Measurements from ENCODE around the gene STX4.

STX4 gene

DNA sequence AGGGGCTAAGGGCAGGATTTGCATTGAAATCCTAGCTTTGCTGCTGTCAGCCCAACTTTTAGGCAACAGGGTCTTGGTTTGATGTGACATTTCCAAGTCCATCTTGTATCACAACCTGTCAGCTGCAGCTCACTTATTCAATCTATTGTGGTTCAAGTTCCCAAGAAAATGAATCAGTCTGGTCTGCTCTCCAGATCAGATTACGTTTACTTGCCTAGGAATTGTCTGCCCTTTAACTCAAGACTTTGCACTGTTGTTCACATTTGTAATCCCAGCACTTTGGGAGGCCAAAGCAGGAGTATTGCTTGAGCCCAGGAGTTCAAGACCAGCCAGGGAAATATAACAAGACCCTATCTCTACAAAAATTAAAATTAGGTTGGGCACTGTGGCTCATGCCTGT, 10.0 kb downstream of the STX4 start:
- H3K9ac ChIP-seq (ENCODE audit: insufficient read length), result no peak overlapping the region
- H3K27ac ChIP-seq, result no peak overlapping the region
- no peaks in the 10 kb centered on the region for H3K36me3 ChIP-seq (ENCODE audit: insufficient read depth, low read length)
- DNase-seq (ENCODE audit: low read depth, low spot score), result no peak
- H3K9me3 ChIP-seq (ENCODE audit: low read depth, low read length), result no peaks in the 10 kb centered on the region
- no peak overlapping the region for H3K4me3 ChIP-seq
- TF ChIP-seq POLR2AphosphoS5 (IDR thresholded peaks at IDR 0.05; ENCODE audit: borderline replicate concordance, low read depth, low read length) (no peak), EZH2 (IDR thresholded peaks at IDR 0.05) (no peak), FOXP2 (optimal IDR thresholded peaks at IDR 0.05; ENCODE audit: control extremely low read depth, extremely low read length, insufficient read depth) (no peak)

DNA sequence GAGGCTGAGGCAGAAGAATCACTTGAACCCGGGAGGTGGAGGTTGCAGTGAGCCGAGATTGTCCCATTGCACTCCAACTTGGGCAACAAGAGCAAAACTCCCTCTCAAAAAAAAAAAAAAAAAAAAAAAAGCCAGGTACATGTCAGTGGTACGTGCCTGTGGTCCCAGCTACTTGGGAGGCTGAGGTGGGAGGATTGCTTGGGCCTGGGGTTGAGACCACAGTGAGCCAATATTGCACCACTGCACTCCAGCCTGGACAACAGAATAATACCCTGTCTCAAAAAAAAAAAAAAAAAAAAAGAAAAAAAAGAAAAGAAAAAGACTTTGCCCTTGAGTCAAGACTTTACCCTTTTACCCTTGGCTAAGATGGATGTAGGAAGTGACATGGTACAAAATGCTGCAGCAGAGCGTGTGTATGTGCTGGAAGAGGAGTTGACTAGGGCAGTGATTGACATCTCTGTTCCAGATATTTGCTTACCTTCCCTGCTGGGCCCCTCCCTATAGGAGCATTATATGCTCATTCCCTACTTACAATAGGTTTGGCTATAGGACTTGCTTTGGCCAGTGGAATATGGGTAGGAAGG, 10.6 kb downstream of the STX4 start:
- H3K9ac ChIP-seq (ENCODE audit: insufficient read length), result no peak overlapping the region
- no peaks in the 10 kb centered on the region for H3K36me3 ChIP-seq (ENCODE audit: insufficient read depth, low read length)

GRCh38 chr16:31050280-31051030, 17.1 kb downstream of the STX4 start:
- H3K9ac ChIP-seq (ENCODE audit: insufficient read length), result no peak overlapping the region
- H3K36me3 ChIP-seq (ENCODE audit: insufficient read depth, low read length), result no peaks in the 10 kb centered on the region
- no peak overlapping the region for H3K27ac ChIP-seq
- DNase-seq (ENCODE audit: low read depth, low spot score), result no peak
- no peak for TF ChIP-seq FOXP2 (optimal IDR thresholded peaks at IDR 0.05; ENCODE audit: control extremely low read depth, extremely low read length, insufficient read depth)
- no peak for TF ChIP-seq EZH2 (IDR thresholded peaks at IDR 0.05)
- TF ChIP-seq POLR2AphosphoS5 (IDR thresholded peaks at IDR 0.05; ENCODE audit: borderline replicate concordance, low read depth, low read length), result no peak
- no peak overlapping the region for H3K4me3 ChIP-seq
- no peaks in the 10 kb centered on the region for H3K9me3 ChIP-seq (ENCODE audit: low read depth, low read length)

More for the DNA sequence above, 10.6 kb downstream of the STX4 start:
- Histone ChIP-seq H3K4me3 (no peak overlapping the region), H3K27ac (no peak overlapping the region), H3K9me3 (ENCODE audit: low read depth, low read length) (no peaks in the 10 kb centered on the region)
- no peak for TF ChIP-seq POLR2AphosphoS5 (IDR thresholded peaks at IDR 0.05; ENCODE audit: borderline replicate concordance, low read depth, low read length)
- no peak for TF ChIP-seq EZH2 (IDR thresholded peaks at IDR 0.05)
- TF ChIP-seq FOXP2 (optimal IDR thresholded peaks at IDR 0.05; ENCODE audit: control extremely low read depth, extremely low read length, insufficient read depth), result no peak
- DNase-seq (ENCODE audit: low read depth, low spot score), result no peak

DNA sequence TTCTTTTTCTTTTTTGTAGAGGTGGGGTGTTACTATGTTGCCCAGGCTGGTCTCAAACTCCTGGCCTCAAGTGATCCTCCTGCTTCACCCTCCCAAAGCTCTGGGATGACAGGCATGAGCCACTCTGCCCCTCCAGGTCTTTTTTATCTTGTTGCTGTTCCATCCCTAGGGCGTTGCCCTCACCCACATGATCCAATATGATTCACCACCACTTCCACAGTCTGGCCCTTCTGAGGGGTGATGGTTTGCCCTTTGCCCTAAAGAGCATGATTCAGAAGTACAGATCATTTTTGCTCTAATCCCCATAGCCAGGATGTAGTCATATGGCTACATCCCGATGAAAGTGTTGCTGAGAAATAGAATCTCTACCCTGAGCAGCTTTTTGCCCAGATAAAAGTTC, 18.8 kb downstream of the STX4 start:
- H3K27ac ChIP-seq, result no peak overlapping the region
- no peaks in the 10 kb centered on the region for H3K36me3 ChIP-seq (ENCODE audit: insufficient read depth, low read length)
- H3K9me3 ChIP-seq (ENCODE audit: low read depth, low read length), result no peaks in the 10 kb centered on the region
- no peak for TF ChIP-seq POLR2AphosphoS5 (IDR thresholded peaks at IDR 0.05; ENCODE audit: borderline replicate concordance, low read depth, low read length)
- TF ChIP-seq FOXP2 (optimal IDR thresholded peaks at IDR 0.05; ENCODE audit: control extremely low read depth, extremely low read length, insufficient read depth), result no peak
- H3K9ac ChIP-seq (ENCODE audit: insufficient read length), result no peak overlapping the region
- no peak for DNase-seq (ENCODE audit: low read depth, low spot score)
- H3K4me3 ChIP-seq, result no peak overlapping the region

- H3K27ac ChIP-seq, result no peak overlapping the region
- no peaks in the 10 kb centered on the region for H3K9me3 ChIP-seq (ENCODE audit: low read depth, low read length)
- no peak for DNase-seq (ENCODE audit: low read depth, low spot score)
- H3K36me3 ChIP-seq (ENCODE audit: insufficient read depth, low read length), result peaks cover 4% of the 10 kb centered on the region; the same call in 1 of the 2 replicates
- TF ChIP-seq POLR2AphosphoS5 (IDR thresholded peaks at IDR 0.05; ENCODE audit: borderline replicate concordance, low read depth, low read length) (no peak), EZH2 (IDR thresholded peaks at IDR 0.05) (no peak), FOXP2 (optimal IDR thresholded peaks at IDR 0.05; ENCODE audit: control extremely low read depth, extremely low read length, insufficient read depth) (no peak)
- no peak overlapping the region for H3K4me3 ChIP-seq
- H3K9ac ChIP-seq (ENCODE audit: insufficient read length), result no peak overlapping the region
Measured at GRCh38 chr16:31055613-31056012, 22.3 kb downstream of the STX4 start.

- Histone ChIP-seq H3K27ac (no peak overlapping the region), H3K9ac (ENCODE audit: insufficient read length) (no peak overlapping the region), H3K9me3 (ENCODE audit: low read depth, low read length) (no peaks in the 10 kb centered on the region), H3K36me3 (ENCODE audit: insufficient read depth, low read length) (peaks cover 30% of the 10 kb centered on the region; the same call in 1 of the 2 replicates), H3K4me3 (no peak overlapping the region)
- no peak for DNase-seq (ENCODE audit: low read depth, low spot score)
- TF ChIP-seq POLR2AphosphoS5 (IDR thresholded peaks at IDR 0.05; ENCODE audit: borderline replicate concordance, low read depth, low read length), result no peak
- no peak for TF ChIP-seq EZH2 (IDR thresholded peaks at IDR 0.05)
- no peak for TF ChIP-seq FOXP2 (optimal IDR thresholded peaks at IDR 0.05; ENCODE audit: control extremely low read depth, extremely low read length, insufficient read depth)
Measured at GRCh38 chr16:31061126-31061812, 27.9 kb downstream of the STX4 start.

GRCh38 chr16:31061813-31062440, 28.6 kb downstream of the STX4 start:
- H3K9me3 ChIP-seq (ENCODE audit: low read depth, low read length), result no peaks in the 10 kb centered on the region
- no peak for DNase-seq (ENCODE audit: low read depth, low spot score)
- TF ChIP-seq FOXP2 (optimal IDR thresholded peaks at IDR 0.05; ENCODE audit: control extremely low read depth, extremely low read length, insufficient read depth) (no peak), EZH2 (IDR thresholded peaks at IDR 0.05) (no peak), POLR2AphosphoS5 (IDR thresholded peaks at IDR 0.05; ENCODE audit: borderline replicate concordance, low read depth, low read length) (no peak)
- H3K27ac ChIP-seq, result no peak overlapping the region
- no peak overlapping the region for H3K4me3 ChIP-seq
- H3K36me3 ChIP-seq (ENCODE audit: insufficient read depth, low read length), result peaks cover 30% of the 10 kb centered on the region; the same call in 1 of the 2 replicates
- no peak overlapping the region for H3K9ac ChIP-seq (ENCODE audit: insufficient read length)

GRCh38 chr16:31063495-31063842, 30.1 kb downstream of the STX4 start:
- Histone ChIP-seq H3K36me3 (ENCODE audit: insufficient read depth, low read length) (peaks cover 30% of the 10 kb centered on the region; the same call in 1 of the 2 replicates), H3K4me3 (no peak overlapping the region), H3K9ac (ENCODE audit: insufficient read length) (no peak overlapping the region), H3K9me3 (ENCODE audit: low read depth, low read length) (no peaks in the 10 kb centered on the region), H3K27ac (no peak overlapping the region)
- no peak for DNase-seq (ENCODE audit: low read depth, low spot score)
- TF ChIP-seq POLR2AphosphoS5 (IDR thresholded peaks at IDR 0.05; ENCODE audit: borderline replicate concordance, low read depth, low read length) (no peak), EZH2 (IDR thresholded peaks at IDR 0.05) (no peak), FOXP2 (optimal IDR thresholded peaks at IDR 0.05; ENCODE audit: control extremely low read depth, extremely low read length, insufficient read depth) (no peak)
